Kidney (tissue), 14 donors: Measurements from ENCODE around the gene KCNAB2. TPM values are rescaled to one million over a fixed set of nuclear protein-coding genes. Genes with fewer than 3 reads are reported as not detected.

Source experiments
- DNase-seq, 5 donors: peaks; one replicate each; pipeline ENCODE4 v3.0.0-alpha.2; 2013 to 2020
- FAIRE-seq: peaks from 2 replicates; lab custom pipeline; 2012; peaks lifted over from hg19 to GRCh38; lab: Jason Lieb, UNC
- H3K27ac ChIP-seq, 2 donors: one replicate each; pipeline ENCODE4 v1.7.0; 2013; ENCODE audit warnings: low read depth in 2 of 2, low read length in 2 of 2, inconsistent platforms in 1 of 2
- H3K27me3 ChIP-seq: one replicate; pipeline ENCODE4 v1.7.1; 2013; ENCODE audit warnings: low read length, inconsistent platforms; ENCODE audit not compliant: control insufficient read depth, insufficient read depth
- H3K36me3 ChIP-seq, 3 donors: one replicate each; pipeline versions ENCODE4 v1.7.0 to v1.7.1; 2013; ENCODE audit warnings: low read length in 3 of 3, control low read depth in 1 of 3, inconsistent platforms in 1 of 3; ENCODE audit not compliant: insufficient read depth in 3 of 3, control insufficient read depth in 2 of 3
- H3K4me1 ChIP-seq, 3 donors: one replicate each; pipeline versions ENCODE4 v1.7.0 to v1.7.1; 2013; ENCODE audit warnings: low read length in 3 of 3, inconsistent platforms in 1 of 3, low read depth in 1 of 3; ENCODE audit not compliant: control insufficient read depth in 2 of 3, insufficient read depth in 2 of 3
- H3K4me3 ChIP-seq, 3 donors: one replicate each; pipeline versions ENCODE4 v1.7.0 to v1.8.1; 2013; ENCODE audit warnings: low read length in 3 of 3, control low read depth in 1 of 3, inconsistent platforms in 1 of 3
- H3K9ac ChIP-seq, 3 donors: one replicate each; pipeline versions ENCODE4 v1.7.0 to v1.7.1; 2013; ENCODE audit warnings: low read length in 3 of 3, control low read depth in 1 of 3, inconsistent platforms in 1 of 3
- H3K9me3 ChIP-seq, 3 donors: one replicate each; pipeline versions ENCODE4 v1.7.0 to v1.7.1; 2013; ENCODE audit warnings: low read length in 3 of 3, control low read depth in 1 of 3, inconsistent platforms in 1 of 3; ENCODE audit not compliant: control insufficient read depth in 2 of 3, insufficient read depth in 1 of 3
- intact Hi-C: fragments of 100-400 bp; cut with DNase I; formaldehyde crosslinking; loops from one replicate; pipeline ENCODE4 v1.11.1; 2022
- polyA plus RNA-seq: library from polyadenylated mRNA; stranded (reverse); fragments of 350-450 nt; fragmentation: Illumina TruSeq; extraction: RNeasy Lipid Tissue Mini Kit (QIAGEN cat#74804); gene quantifications from one replicate; pipeline ENCODE4 v1.2.3, GENCODE V29; 2014; ENCODE audit warnings: low read depth, low replicate concordance; ENCODE audit not compliant: insufficient read depth
- total RNA-seq: library from RNA; stranded (reverse); fragmentation: NEBNext Ultra II Directional; extraction: Animal tissue kit (Norgen Biotek cat#: 25700); gene quantifications from one replicate; pipeline ENCODE4 v1.2.1, GENCODE V29; 2021
- TF ChIP-seq, protein P1 (sequence below): IDR thresholded peaks from 3 replicates; pipeline ENCODE4 v1.5.1; 2012; ENCODE audit warnings: mild to moderate bottlenecking, moderate library complexity, borderline replicate concordance; ENCODE audit not compliant: insufficient read depth; ENCODE audit errors: extremely low read depth
- donor health status: control.
- donor health status: control.
- donor health status: control.
- donor health status: control.
- donor health status: control.
- donor health status: DM: yes; HTN: yes; CAD: no.
- donor health status: Normal renal cell carcinoma (clear cell type).

The KCNAB2 gene
- total and polyA plus RNA-seq, 2 donors from 2014 or later = 19.6 to 28.1 TPM

GRCh38 chr1:6101826-6102531 is 56.3 kb downstream of the KCNAB2 start:
- DNase-seq (peak in 2 of 5 donors; percentile 45 to 60), FAIRE-seq (no peak)
- no peaks in the 10 kb centered on the region for H3K27me3 ChIP-seq
- H3K27ac ChIP-seq = no peak overlapping the region
- no peaks in the 10 kb centered on the region for H3K9me3 ChIP-seq
- intact Hi-C loops = no loop called here
- H3K4me1 ChIP-seq = no peaks in the 10 kb centered on the region
- no peak overlapping the region for H3K4me3 ChIP-seq
- no peak overlapping the region for H3K9ac ChIP-seq
- TF ChIP-seq, protein P1, sequence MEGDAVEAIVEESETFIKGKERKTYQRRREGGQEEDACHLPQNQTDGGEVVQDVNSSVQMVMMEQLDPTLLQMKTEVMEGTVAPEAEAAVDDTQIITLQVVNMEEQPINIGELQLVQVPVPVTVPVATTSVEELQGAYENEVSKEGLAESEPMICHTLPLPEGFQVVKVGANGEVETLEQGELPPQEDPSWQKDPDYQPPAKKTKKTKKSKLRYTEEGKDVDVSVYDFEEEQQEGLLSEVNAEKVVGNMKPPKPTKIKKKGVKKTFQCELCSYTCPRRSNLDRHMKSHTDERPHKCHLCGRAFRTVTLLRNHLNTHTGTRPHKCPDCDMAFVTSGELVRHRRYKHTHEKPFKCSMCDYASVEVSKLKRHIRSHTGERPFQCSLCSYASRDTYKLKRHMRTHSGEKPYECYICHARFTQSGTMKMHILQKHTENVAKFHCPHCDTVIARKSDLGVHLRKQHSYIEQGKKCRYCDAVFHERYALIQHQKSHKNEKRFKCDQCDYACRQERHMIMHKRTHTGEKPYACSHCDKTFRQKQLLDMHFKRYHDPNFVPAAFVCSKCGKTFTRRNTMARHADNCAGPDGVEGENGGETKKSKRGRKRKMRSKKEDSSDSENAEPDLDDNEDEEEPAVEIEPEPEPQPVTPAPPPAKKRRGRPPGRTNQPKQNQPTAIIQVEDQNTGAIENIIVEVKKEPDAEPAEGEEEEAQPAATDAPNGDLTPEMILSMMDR = no peak
- H3K36me3 ChIP-seq = no peaks in the 10 kb centered on the region

GRCh38 chr1:6102532-6102845 is 56.8 kb downstream of the KCNAB2 start:
- no peaks in the 10 kb centered on the region for H3K36me3 ChIP-seq
- no peak for FAIRE-seq
- H3K9ac ChIP-seq = no peak overlapping the region
- intact Hi-C loops = no loop called here
- peak in 1 of 5 donors; percentile 58 for DNase-seq
- H3K9me3 ChIP-seq = no peaks in the 10 kb centered on the region
- H3K4me1 ChIP-seq = no peaks in the 10 kb centered on the region
- H3K27me3 ChIP-seq = no peaks in the 10 kb centered on the region
- no peak overlapping the region for H3K27ac ChIP-seq
- H3K4me3 ChIP-seq = no peak overlapping the region
- TF ChIP-seq, protein P1 = no peak

DNA sequence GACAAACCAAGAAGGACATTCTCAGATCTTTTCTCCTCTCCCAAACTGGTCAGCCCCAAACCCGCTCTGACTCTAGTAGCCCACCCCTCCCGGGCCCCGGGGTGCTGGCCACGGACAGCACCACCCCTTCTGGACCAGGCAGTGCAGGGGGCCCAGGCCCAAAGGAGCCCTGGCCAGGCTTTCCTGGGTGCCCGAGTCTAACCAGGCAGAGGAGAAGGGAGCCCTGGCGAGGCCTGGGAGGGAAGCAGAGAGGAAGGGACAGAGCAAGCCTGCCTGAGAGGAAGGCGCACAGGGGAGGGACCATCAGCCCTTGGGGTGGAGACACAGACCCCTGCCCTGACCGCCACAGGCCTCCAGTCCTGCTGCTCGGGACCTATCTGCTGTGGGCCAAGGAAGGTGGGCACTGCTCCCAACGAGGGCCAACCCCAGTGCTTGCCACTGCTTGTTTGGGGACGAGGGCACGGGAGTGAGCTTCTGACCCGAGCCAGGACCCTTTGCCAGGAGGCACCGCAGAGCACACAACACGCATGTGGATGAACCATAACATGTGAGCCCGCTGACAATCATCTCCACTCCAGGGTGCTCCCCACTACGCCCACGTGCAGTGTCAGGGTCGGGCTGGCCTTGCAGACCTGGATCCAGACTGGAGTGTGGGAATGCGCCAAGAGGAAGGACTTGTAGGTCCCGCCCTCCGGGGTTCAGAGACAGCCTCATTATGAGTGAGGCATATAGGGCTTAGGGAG is 57.6 kb downstream of the KCNAB2 start:
- Histone ChIP-seq H3K9ac (no peak overlapping the region), H3K4me3 (no peak overlapping the region), H3K27ac (no peak overlapping the region), H3K4me1 (no peaks in the 10 kb centered on the region), H3K36me3 (no peaks in the 10 kb centered on the region), H3K9me3 (no peaks in the 10 kb centered on the region), H3K27me3 (no peaks in the 10 kb centered on the region)
- TF ChIP-seq, protein P1 = no peak
- intact Hi-C loops = no loop called here
- FAIRE-seq (no peak), DNase-seq (peak in 1 of 5 donors; percentile 69)
